ENCODE measurements around the gene ARHGAP26.

ARHGAP26 gene

DNA sequence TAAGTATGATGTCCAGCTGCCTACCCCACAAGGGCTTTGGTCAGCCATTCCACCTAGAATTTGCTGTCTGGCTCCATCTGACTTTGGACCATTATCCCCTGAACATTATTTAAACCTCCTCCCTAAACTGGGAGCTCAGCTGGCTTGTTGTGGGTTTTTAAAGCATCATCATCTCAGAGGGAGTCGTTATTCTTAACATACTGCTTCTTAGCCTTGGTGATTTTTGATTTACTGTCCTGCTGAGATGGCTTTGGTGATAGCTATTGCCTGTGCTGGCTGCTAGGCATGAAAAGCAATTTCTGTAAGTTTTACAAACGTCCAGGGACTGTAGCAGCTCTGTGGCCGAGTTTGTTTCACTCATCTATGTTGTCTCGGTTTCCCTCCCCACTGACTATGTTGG lies 377.2 kb downstream of the ARHGAP26 start:
- no peaks in the 10 kb centered on the region for H3K9me2 ChIP-seq (ENCODE audit: low read depth, low read length)
- no peaks in the 10 kb centered on the region for H4K20me1 ChIP-seq (ENCODE audit: insufficient read depth, low read length)
- no peaks in the 10 kb centered on the region for H3F3A ChIP-seq (ENCODE audit: insufficient read depth, low read length)
- H3K4me1 ChIP-seq (ENCODE audit: insufficient read depth, low read length, severe bottlenecking): no peaks in the 10 kb centered on the region
- H3K9me3 ChIP-seq (ENCODE audit: low read length): no peaks in the 10 kb centered on the region
- no peak overlapping the region for H3K4me2 ChIP-seq (ENCODE audit: low read length)
- H3K27me3 ChIP-seq (ENCODE audit: insufficient read depth, low read length): no peaks in the 10 kb centered on the region
- no peak overlapping the region for H3K27ac ChIP-seq (ENCODE audit: low read depth, low read length, poor library complexity, severe bottlenecking)
- no peaks in the 10 kb centered on the region for H3K36me3 ChIP-seq (ENCODE audit: insufficient read depth, low read length)
- H3K4me3 ChIP-seq (ENCODE audit: low read depth, low read length, poor library complexity, severe bottlenecking): no peak overlapping the region
- H3K79me2 ChIP-seq (ENCODE audit: insufficient read depth, low read length): no peaks in the 10 kb centered on the region
- TF ChIP-seq, protein P1, sequence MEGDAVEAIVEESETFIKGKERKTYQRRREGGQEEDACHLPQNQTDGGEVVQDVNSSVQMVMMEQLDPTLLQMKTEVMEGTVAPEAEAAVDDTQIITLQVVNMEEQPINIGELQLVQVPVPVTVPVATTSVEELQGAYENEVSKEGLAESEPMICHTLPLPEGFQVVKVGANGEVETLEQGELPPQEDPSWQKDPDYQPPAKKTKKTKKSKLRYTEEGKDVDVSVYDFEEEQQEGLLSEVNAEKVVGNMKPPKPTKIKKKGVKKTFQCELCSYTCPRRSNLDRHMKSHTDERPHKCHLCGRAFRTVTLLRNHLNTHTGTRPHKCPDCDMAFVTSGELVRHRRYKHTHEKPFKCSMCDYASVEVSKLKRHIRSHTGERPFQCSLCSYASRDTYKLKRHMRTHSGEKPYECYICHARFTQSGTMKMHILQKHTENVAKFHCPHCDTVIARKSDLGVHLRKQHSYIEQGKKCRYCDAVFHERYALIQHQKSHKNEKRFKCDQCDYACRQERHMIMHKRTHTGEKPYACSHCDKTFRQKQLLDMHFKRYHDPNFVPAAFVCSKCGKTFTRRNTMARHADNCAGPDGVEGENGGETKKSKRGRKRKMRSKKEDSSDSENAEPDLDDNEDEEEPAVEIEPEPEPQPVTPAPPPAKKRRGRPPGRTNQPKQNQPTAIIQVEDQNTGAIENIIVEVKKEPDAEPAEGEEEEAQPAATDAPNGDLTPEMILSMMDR (IDR thresholded peaks at IDR 0.05; ENCODE audit: low read length): no peak
- no peak for TF ChIP-seq EZH2 (IDR thresholded peaks at IDR 0.05; ENCODE audit: borderline replicate concordance, low read length)
- no peak overlapping the region for H3K9ac ChIP-seq (ENCODE audit: low read length)
- no peak overlapping the region for H2AFZ ChIP-seq (ENCODE audit: low read length)

DNA sequence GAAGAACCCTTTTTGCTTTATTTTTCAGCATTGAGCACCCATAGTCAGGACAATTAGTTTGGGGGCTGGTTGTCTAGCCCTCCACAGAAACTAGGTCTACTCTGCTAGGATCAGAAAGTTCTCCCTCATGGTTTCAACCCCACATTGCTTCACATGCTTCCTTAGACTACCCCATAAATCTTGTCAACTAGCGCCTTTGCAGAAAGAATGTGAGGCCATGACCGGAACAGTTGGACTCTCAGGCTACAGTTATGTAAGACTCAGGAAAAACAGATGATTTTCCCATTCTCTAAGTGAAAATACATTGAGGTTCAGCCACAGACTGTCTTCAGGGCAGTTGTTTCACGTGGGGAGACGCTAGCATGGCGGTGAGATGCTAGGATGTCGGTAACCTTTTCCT lies 377.7 kb downstream of the ARHGAP26 start:
- no peak overlapping the region for H3K4me2 ChIP-seq (ENCODE audit: low read length)
- H3K4me3 ChIP-seq (ENCODE audit: low read depth, low read length, poor library complexity, severe bottlenecking): no peak overlapping the region
- H3K27ac ChIP-seq (ENCODE audit: low read depth, low read length, poor library complexity, severe bottlenecking): no peak overlapping the region
- TF ChIP-seq, protein P1 (IDR thresholded peaks at IDR 0.05; ENCODE audit: low read length): no peak
- TF ChIP-seq EZH2 (IDR thresholded peaks at IDR 0.05; ENCODE audit: borderline replicate concordance, low read length): no peak
- H4K20me1 ChIP-seq (ENCODE audit: insufficient read depth, low read length): no peaks in the 10 kb centered on the region
- H3K9me3 ChIP-seq (ENCODE audit: low read length): no peaks in the 10 kb centered on the region
- H2AFZ ChIP-seq (ENCODE audit: low read length): no peak overlapping the region
- H3K9me2 ChIP-seq (ENCODE audit: low read depth, low read length): no peaks in the 10 kb centered on the region
- H3K9ac ChIP-seq (ENCODE audit: low read length): no peak overlapping the region
- H3K4me1 ChIP-seq (ENCODE audit: insufficient read depth, low read length, severe bottlenecking): no peaks in the 10 kb centered on the region
- no peaks in the 10 kb centered on the region for H3F3A ChIP-seq (ENCODE audit: insufficient read depth, low read length)
- H3K27me3 ChIP-seq (ENCODE audit: insufficient read depth, low read length): no peaks in the 10 kb centered on the region
- no peaks in the 10 kb centered on the region for H3K36me3 ChIP-seq (ENCODE audit: insufficient read depth, low read length)
- H3K79me2 ChIP-seq (ENCODE audit: insufficient read depth, low read length): no peaks in the 10 kb centered on the region

GRCh38 chr5:143148771-143149170 lies 378.6 kb downstream of the ARHGAP26 start:
- Histone ChIP-seq H3K27ac (ENCODE audit: low read depth, low read length, poor library complexity, severe bottlenecking) (no peak overlapping the region), H3K36me3 (ENCODE audit: insufficient read depth, low read length) (no peaks in the 10 kb centered on the region), H3K4me3 (ENCODE audit: low read depth, low read length, poor library complexity, severe bottlenecking) (no peak overlapping the region), H2AFZ (ENCODE audit: low read length) (no peak overlapping the region), H3K4me1 (ENCODE audit: insufficient read depth, low read length, severe bottlenecking) (no peaks in the 10 kb centered on the region), H3K9ac (ENCODE audit: low read length) (no peak overlapping the region), H3K79me2 (ENCODE audit: insufficient read depth, low read length) (no peaks in the 10 kb centered on the region), H3F3A (ENCODE audit: insufficient read depth, low read length) (no peaks in the 10 kb centered on the region), H3K27me3 (ENCODE audit: insufficient read depth, low read length) (no peaks in the 10 kb centered on the region), H3K4me2 (ENCODE audit: low read length) (no peak overlapping the region), H3K9me3 (ENCODE audit: low read length) (no peaks in the 10 kb centered on the region), H4K20me1 (ENCODE audit: insufficient read depth, low read length) (no peaks in the 10 kb centered on the region), H3K9me2 (ENCODE audit: low read depth, low read length) (no peaks in the 10 kb centered on the region)
- TF ChIP-seq, protein P1 (IDR thresholded peaks at IDR 0.05; ENCODE audit: low read length): no peak
- TF ChIP-seq EZH2 (IDR thresholded peaks at IDR 0.05; ENCODE audit: borderline replicate concordance, low read length): no peak
